ENCODE results near the gene ACTMAP.
A peak's percentile ranks its signal among the peaks of the same experiment; 100 is the strongest.
"Not testable (repeated sequence)": the region's sequence is repeated elsewhere in the genome, so short reads cannot be mapped to it uniquely, and the experiment has no call there.

Gene ACTMAP

DNA sequence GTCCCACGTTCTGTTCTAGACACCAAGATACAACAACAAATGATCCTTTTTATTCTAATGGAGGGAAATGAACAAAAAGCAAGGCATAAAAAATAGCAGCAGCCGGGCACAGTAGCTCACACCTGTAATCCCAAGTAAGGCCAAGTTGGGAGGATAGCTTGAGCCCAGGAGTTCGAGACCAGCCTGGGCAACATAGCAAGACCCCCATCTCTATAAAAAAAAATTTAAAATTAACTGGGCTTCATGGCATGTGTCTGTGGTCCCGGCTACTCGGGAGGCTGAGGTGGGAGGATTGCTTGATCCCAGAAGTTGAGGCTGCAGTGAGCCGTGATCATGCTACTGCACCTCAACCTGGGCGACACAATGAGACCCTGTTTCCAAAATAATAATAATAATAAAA lies 26.1 kb upstream of the ACTMAP start:
- no peak for DNase-seq (ENCODE audit: low spot score)

- DNase-seq (ENCODE audit: low spot score): no peak
Measured at GRCh38 chr19:40775632-40776022, 25.4 kb upstream of the ACTMAP start.

GRCh38 chr19:40774916-40775631 lies 24.8 kb upstream of the ACTMAP start, which contains the start of gene MIA:
MIA (plus strand) TSS chr19:40775521; CDS start chr19:40775543, 22 bp downstream.
- DNase-seq (ENCODE audit: low spot score): no peak

DNA sequence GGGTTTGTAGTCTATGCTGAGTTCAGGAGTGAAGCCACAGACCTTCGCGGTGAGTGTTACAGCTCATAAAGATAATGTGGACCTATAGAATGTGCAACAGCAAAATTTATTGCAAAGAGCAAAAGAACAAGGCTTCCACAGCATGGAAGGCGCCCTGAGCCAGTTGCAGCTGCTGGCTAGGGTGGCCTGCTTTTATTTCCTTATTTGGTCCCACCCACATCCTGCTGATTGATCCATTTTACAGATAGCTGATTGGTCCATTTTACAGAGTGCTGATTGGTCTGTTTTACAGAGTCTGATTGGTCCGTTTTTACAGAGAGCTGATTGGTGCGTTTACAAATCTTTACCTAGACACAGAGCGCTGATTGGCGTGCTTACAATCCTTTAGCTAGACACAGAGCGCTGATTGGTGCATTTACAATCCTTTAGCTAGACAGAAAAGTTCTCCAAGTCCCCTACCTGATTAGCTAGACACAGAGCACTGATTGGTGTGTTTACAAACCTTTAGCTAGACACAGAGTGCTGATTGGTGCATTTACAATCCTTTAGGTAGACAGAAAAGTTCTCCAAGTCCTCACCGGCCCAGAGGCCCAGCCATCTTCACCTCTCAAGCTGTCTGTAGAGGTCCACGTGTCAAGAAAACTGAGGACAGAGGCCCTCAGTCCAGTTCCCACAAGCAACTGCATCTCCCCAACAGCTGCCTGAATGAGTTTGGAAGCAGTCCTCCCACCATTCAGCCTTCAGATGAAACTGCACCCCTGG lies 21.0 kb upstream of the ACTMAP start:
- DNase-seq (ENCODE audit: low spot score): peak; percentile 34

- no peak for DNase-seq (ENCODE audit: low spot score)
Measured at GRCh38 chr19:40768869-40769268, 18.6 kb upstream of the ACTMAP start.

DNA sequence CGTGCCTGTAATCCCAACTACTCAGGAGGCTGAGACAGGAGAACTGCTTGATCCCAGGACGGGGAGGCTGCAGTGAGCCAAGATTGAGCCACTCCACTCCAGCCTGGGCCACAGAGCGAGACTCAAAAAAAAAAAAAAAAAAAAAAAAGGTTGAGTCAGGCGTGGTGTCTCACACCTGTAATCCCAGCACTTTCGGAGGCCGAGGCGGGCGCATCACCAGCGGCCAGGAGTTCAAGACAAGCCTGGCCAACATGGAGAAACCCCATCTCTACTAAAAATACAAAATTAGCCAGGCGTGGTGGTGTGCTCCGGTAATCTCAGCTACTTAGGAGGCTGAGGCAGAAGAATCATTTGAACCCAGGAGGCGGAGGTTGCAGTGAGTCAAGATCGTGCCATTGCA lies 16.1 kb upstream of the ACTMAP start:
- not testable (repeated sequence) for DNase-seq (ENCODE audit: low spot score)

DNA sequence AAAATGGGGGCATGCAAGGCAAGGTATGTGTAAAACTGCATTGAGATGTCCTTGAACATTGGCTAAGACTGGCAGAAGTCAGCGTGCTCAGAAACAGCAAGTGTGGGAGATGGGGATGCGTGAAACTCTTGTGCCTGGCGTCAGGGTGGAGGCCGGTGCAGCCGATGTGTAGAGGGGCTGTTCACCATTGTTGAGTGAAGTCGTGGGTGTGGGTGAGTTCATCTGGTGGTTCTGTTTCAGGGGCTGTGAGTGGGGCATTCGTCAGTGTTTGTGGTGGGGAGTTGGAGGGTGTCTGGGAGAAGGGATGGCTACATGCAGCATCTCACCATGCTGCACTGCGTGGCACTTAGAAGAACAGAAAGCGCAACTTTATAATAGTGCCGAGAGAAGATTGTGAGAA lies 13.7 kb upstream of the ACTMAP start:
- no peak for DNase-seq (ENCODE audit: low spot score)

DNA sequence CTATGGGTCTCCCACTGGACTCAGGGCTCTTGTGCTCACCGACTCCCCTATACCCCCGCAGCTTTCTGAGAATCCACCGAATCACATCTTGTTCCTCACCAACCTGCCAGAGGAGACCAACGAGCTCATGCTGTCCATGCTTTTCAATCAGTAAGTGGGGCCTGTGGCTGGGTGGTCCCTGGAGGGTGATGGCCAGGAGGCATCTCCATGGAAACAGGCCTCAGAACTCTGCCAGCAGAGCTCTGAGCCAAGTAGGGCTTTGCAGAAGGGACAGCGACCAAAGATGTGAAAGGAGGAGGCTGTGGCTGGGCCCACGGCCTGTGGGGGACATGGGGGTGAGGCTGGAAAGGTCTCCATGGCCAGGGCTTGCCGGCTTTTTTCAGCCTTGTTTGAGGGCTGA lies 13.2 kb upstream of the ACTMAP start:
- DNase-seq (ENCODE audit: low spot score): no peak

DNA sequence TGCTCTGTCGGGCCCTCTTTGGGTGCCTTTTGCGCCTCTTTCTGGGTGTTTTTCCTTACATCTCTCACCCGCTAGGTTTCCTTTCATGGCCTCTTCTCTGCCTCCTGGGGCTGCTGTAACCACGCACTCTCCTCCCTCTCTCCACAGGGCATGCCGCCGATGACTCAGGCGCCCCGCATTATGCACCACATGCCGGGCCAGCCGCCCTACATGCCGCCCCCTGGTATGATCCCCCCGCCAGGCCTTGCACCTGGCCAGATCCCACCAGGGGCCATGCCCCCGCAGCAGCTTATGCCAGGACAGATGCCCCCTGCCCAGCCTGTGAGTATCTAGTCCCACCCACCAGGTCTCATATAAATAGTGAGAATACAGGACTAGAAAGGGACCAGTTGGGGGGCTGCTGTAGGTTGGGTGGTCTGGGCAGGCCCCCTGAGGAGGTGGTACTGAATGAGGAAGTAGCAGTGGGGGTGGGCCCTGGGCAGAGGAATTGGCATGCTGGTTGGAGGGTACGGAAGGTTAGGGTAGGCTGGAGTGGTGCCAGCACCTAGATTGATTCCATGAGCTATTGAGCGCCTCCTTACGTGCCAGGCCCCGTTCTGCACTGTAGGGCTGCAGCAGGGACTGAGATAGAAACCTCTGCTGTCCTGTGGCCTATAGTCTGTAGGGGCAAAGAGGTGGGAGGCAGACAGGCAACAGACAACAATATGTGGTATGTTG lies 12.6 kb upstream of the ACTMAP start:
- DNase-seq (ENCODE audit: low spot score): no peak

DNA sequence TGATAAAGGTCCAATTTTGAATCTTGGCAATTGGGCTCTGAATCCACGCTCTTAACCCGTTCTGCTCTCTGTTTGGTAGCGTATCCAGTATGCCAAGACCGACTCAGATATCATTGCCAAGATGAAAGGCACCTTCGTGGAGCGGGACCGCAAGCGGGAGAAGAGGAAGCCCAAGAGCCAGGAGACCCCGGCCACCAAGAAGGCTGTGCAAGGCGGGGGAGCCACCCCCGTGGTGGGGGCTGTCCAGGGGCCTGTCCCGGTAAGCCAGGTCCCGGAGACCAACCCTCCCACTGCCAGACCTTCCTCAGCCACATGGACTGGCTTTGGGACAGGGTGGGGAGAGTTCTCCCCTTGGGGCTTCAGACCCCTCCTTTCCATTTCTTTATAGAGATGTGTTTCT lies 9.1 kb upstream of the ACTMAP start:
- no peak for DNase-seq (ENCODE audit: low spot score)

GRCh38 chr19:40758491-40758890 lies 8.2 kb upstream of the ACTMAP start:
- DNase-seq (ENCODE audit: low spot score): no peak

GRCh38 chr19:40756502-40757110 lies 6.3 kb upstream of the ACTMAP start:
- DNase-seq (ENCODE audit: low spot score): no peak

GRCh38 chr19:40755791-40756190 lies 5.5 kb upstream of the ACTMAP start:
- DNase-seq (ENCODE audit: low spot score): no peak

- DNase-seq (ENCODE audit: low spot score): no peak
Measured at GRCh38 chr19:40755248-40755624, 5.0 kb upstream of the ACTMAP start.

DNA sequence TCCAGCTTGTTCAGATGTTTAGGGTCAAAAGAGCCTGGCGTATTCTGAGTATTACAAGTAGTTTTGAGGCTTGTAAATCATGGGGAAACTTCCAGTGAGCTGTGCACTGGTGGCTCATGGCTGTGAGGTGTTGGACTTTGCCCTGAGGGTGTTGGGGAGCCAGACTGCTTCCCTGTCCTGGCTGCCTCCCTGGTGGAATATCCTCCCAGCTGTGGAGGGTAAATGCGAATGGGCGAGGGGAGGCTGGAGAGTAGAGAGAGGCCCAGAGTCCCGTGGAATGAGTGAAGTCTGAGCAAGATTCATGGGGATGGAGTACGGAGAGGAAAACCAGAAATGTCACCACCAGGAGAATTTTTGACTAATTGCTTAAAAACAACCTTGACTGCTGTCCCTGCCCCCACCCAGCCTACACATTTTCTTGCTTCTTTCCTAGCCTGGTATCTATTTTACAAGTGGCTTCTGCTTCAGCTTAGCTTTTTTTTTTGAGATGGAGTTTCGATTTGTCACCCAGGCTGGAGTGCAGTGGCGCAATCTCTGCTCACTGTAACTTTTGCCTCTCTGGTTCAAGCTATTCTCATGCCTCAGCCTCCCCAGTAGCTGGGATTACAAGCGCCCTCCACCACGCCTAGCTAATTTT lies 4.5 kb upstream of the ACTMAP start:
- no peak for DNase-seq (ENCODE audit: low spot score)

GRCh38 chr19:40752257-40752781 lies 2.0 kb upstream of the ACTMAP start:
- DNase-seq (ENCODE audit: low spot score): no peak

DNA sequence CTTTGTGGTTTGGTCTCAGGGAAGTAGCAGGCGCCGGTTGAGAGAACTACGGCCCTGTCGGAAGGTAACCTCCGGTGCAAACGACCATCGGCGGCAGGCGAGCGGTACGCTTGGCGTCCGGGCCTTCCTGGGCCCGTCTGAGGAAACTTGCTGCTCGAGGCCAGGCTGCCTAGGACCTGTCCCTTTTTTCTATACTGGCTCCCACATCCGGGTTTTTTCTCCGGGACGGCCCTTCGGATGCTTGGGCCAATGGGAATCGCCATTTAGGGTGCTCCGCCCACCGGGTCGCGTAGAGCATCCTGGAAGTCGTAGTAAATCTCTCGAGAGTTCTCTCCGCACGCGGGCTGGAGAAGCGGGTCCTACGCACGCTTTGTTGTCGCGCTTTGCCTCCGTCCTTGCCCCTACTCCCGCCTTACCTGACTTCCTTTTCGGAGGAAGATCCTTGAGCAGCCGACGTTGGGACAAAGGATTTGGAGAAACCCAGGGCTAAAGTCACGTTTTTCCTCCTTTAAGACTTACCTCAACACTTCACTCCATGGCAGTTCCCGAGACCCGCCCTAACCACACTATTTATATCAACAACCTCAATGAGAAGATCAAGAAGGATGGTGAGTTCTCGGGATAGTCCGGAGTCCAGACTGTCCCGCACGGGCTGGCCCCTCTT lies 729 bp upstream of the ACTMAP start, which contains the start of gene SNRPA:
TSS of gene SNRPA (plus strand) at position 330 of the 664 bp plus-strand sequence. CDS start at position 536, 206 bp downstream.
- DNase-seq (ENCODE audit: low spot score): peak; percentile 98

DNA sequence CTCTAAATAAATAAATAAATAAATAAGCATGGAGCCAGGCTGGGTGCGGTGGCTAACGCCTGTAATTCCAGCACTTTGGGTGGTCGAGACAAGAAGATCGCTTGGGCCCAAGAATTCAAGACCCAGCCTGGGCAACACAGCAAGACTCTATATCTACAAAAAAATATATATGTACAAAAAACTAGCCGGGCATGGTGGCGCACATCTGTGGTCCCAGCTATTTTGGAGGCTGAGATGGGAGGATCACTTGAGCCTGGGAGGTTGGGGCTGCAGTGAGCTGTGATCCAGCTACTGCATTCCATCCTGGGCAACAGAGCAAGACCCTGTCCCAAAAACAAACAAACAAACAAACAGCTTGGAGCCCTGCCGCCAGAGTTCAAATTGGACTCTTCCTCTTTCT lies 2.7 kb downstream of the ACTMAP start:
- DNase-seq (ENCODE audit: low spot score): no peak

- no peak for DNase-seq (ENCODE audit: low spot score)
Measured at GRCh38 chr19:40745402-40745780, 4.9 kb downstream of the ACTMAP start.

DNA sequence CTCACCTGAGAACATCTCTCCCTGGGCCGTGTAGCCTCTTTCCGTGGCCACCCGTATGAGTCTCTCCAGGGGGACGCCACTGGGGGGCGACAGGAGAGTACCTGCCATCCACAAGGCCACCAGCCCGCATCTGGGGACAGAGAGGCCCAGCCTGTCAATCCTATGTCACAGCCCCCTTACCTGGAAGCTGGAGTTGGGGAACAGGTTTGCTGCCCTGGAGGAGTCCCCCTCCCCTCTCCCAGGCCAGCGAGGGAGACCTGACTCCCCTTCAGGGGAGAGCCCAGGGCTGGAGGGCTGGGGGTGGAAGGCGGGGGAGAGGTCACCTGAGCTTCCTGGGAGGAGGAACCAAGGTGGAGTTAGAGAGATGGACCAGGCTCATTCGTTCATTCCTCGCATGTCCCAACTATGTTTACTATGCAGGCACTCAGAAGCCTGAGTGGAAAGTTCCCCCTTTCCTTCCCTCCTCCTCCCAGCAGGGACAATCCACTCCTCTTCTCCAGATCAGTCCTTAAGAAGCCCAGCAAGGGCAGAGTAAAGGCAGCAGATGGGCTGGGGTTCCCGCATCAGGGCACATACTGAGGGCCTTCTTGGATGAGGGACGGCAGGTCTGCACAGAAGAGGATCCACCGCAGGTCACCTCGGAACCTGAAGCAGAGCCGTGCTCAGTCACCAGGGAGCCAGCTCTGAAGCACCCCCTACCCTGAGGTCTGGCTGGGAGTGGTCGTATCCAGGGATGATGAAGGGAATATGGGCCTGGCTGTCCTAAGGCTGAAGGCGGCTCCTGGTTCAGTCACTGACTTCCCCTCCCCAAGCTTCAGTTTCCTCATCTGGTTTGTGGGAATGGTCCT lies 5.5 kb downstream of the ACTMAP start:
- DNase-seq (ENCODE audit: low spot score): peak; percentile 23

Data from hematopoietic multipotent progenitor cell treated with erythropoietin and hydrocortisone succinate and interleukin-3 and kit ligand, for 15 days (in vitro differentiated cells).